Measurements from ENCODE around the gene SEPTIN10.

DNA sequence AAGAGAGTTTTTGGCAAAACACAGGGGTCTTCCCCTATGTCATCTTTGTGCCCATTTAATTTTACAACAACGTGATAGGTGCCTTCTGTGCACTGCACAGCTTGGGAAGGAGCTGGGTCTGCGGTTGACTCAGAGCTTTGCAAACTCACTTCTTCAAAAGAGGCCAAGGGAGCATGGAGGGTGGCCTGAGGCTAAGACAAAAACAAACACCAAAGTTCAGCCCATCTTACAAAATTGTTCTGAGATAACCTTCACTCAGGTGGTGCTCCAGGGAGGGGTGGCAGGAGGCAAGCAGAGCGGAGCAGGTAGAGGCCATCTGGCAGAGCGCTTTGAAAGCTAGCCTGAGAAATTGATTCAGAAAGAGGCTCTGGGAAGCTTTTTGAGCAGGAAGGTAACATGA lies 10.2 kb upstream of the SEPTIN10 start:
- TF ChIP-seq, protein P1, sequence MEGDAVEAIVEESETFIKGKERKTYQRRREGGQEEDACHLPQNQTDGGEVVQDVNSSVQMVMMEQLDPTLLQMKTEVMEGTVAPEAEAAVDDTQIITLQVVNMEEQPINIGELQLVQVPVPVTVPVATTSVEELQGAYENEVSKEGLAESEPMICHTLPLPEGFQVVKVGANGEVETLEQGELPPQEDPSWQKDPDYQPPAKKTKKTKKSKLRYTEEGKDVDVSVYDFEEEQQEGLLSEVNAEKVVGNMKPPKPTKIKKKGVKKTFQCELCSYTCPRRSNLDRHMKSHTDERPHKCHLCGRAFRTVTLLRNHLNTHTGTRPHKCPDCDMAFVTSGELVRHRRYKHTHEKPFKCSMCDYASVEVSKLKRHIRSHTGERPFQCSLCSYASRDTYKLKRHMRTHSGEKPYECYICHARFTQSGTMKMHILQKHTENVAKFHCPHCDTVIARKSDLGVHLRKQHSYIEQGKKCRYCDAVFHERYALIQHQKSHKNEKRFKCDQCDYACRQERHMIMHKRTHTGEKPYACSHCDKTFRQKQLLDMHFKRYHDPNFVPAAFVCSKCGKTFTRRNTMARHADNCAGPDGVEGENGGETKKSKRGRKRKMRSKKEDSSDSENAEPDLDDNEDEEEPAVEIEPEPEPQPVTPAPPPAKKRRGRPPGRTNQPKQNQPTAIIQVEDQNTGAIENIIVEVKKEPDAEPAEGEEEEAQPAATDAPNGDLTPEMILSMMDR (conservative IDR thresholded peaks at IDR 0.05 in 1 of 2, IDR thresholded peaks at IDR 0.05 in 1 of 2; ENCODE audit: extremely low read depth in 1 of 2, insufficient read depth in 1 of 2, low read depth in 1 of 2, low read length in 2 of 2), result no peak
- TF ChIP-seq EZH2 (IDR thresholded peaks at IDR 0.05; ENCODE audit: borderline replicate concordance, low read length), result no peak

Data from mammary epithelial cell (primary cell).